ENCODE results near the gene PNMT. TPM values are rescaled to one million over a fixed set of nuclear protein-coding genes. Genes with fewer than 3 reads are reported as not detected.

Gene PNMT
- total RNA-seq, 1 donor from 2014 or later = 0.22 TPM

DNA sequence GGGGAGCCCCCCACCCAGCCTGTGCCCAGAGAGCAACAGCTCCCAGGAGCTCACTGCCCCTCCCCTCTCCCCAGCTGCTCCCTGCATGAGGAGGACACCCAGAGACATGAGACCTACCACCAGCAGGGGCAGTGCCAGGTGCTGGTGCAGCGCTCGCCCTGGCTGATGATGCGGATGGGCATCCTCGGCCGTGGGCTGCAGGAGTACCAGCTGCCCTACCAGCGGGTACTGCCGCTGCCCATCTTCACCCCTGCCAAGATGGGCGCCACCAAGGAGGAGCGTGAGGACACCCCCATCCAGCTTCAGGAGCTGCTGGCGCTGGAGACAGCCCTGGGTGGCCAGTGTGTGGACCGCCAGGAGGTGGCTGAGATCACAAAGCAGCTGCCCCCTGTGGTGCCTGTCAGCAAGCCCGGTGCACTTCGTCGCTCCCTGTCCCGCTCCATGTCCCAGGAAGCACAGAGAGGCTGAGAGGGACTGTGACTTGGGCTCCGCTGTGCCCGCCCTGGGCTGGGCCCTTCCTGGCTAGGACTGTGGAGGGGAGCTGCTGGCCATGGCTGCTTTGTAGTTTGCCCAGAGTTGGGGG lies 2.5 kb upstream of the PNMT start:
- no peaks in the 10 kb centered on the region for H3K9me3 Mint-ChIP-seq (ENCODE audit: low read depth)
- H3K36me3 Mint-ChIP-seq (ENCODE audit: low read depth) = peaks cover 5% of the 10 kb centered on the region
- peaks cover 14% of the 10 kb centered on the region for H3K27me3 Mint-ChIP-seq (ENCODE audit: low read depth)
- no peak overlapping the region for H3K4me3 Mint-ChIP-seq (ENCODE audit: unreplicated experiment)
- peaks cover 38% of the 10 kb centered on the region for H3K4me1 Mint-ChIP-seq (ENCODE audit: low read depth)
- TF ChIP-seq, protein P1, sequence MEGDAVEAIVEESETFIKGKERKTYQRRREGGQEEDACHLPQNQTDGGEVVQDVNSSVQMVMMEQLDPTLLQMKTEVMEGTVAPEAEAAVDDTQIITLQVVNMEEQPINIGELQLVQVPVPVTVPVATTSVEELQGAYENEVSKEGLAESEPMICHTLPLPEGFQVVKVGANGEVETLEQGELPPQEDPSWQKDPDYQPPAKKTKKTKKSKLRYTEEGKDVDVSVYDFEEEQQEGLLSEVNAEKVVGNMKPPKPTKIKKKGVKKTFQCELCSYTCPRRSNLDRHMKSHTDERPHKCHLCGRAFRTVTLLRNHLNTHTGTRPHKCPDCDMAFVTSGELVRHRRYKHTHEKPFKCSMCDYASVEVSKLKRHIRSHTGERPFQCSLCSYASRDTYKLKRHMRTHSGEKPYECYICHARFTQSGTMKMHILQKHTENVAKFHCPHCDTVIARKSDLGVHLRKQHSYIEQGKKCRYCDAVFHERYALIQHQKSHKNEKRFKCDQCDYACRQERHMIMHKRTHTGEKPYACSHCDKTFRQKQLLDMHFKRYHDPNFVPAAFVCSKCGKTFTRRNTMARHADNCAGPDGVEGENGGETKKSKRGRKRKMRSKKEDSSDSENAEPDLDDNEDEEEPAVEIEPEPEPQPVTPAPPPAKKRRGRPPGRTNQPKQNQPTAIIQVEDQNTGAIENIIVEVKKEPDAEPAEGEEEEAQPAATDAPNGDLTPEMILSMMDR (IDR thresholded peaks at IDR 0.05) = peak; percentile 54
- H3K27ac Mint-ChIP-seq (ENCODE audit: unreplicated experiment) = no peak overlapping the region
- DNase-seq (ENCODE audit: low spot score) = no peak

DNA sequence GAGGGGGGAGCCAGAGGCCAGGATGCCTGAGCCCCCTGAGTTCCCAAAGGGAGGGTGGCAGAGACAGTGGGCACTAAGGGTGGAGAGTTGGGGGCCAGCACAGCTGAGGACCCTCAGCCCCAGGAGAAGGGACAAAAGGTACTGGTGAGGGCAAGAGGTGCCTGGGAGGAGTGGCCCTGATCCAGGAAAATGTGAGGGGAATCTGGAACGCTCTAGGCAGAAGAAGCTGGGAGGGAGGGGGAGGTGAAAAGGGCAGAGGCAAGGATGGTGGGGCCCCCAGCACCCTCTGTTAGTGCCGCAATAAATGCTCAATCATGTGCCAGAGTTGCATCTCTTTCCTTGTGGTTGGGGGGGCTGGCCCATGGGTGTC lies 2.0 kb upstream of the PNMT start:
- DNase-seq (ENCODE audit: low spot score) = no peak
- H3K9me3 Mint-ChIP-seq (ENCODE audit: low read depth) = no peaks in the 10 kb centered on the region
- H3K4me3 Mint-ChIP-seq (ENCODE audit: unreplicated experiment) = no peak overlapping the region
- H3K36me3 Mint-ChIP-seq (ENCODE audit: low read depth) = peaks cover 2% of the 10 kb centered on the region
- H3K27me3 Mint-ChIP-seq (ENCODE audit: low read depth) = peaks cover 15% of the 10 kb centered on the region
- TF ChIP-seq, protein P1 (IDR thresholded peaks at IDR 0.05) = no peak
- H3K27ac Mint-ChIP-seq (ENCODE audit: unreplicated experiment) = no peak overlapping the region
- H3K4me1 Mint-ChIP-seq (ENCODE audit: low read depth) = peaks cover 33% of the 10 kb centered on the region

DNA sequence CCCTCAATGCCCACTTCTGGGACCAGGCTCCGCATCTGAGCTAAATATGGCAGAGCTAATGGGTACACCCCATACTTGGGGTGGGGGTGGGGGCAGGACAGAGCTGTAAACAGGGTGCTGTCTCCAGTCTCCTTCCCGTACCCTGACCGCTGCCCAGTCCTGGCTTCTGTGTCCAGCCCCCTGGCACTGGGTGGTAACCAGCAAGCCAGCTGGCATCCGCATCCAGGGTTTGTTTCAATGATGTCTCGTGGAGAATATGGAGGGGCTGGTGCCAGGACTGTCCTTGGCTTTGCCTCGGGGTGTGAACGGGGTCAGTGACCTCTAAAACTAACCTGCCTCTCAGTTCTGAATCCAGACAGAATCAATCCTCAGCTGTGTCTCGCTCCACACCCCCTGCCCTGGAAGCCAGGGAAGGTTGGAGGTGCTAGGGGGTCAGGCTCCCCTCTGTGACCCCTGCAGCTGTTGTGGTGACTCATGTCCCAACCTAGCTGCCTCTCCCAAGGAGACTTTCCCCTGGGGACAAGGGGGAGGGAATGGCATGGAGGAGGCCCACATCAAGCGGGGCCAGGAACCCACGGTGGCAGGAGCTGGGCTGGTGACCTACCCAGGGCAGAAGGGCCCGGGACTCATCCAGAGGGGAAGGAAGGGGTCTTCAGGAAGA lies 1.5 kb upstream of the PNMT start:
- Mint-ChIP-seq H3K4me3 (ENCODE audit: unreplicated experiment) (no peak overlapping the region), H3K9me3 (ENCODE audit: low read depth) (no peaks in the 10 kb centered on the region), H3K27me3 (ENCODE audit: low read depth) (peaks cover 15% of the 10 kb centered on the region), H3K27ac (ENCODE audit: unreplicated experiment) (no peak overlapping the region), H3K36me3 (ENCODE audit: low read depth) (no peaks in the 10 kb centered on the region), H3K4me1 (ENCODE audit: low read depth) (peaks cover 33% of the 10 kb centered on the region)
- TF ChIP-seq, protein P1 (IDR thresholded peaks at IDR 0.05) = no peak
- no peak for DNase-seq (ENCODE audit: low spot score)

DNA sequence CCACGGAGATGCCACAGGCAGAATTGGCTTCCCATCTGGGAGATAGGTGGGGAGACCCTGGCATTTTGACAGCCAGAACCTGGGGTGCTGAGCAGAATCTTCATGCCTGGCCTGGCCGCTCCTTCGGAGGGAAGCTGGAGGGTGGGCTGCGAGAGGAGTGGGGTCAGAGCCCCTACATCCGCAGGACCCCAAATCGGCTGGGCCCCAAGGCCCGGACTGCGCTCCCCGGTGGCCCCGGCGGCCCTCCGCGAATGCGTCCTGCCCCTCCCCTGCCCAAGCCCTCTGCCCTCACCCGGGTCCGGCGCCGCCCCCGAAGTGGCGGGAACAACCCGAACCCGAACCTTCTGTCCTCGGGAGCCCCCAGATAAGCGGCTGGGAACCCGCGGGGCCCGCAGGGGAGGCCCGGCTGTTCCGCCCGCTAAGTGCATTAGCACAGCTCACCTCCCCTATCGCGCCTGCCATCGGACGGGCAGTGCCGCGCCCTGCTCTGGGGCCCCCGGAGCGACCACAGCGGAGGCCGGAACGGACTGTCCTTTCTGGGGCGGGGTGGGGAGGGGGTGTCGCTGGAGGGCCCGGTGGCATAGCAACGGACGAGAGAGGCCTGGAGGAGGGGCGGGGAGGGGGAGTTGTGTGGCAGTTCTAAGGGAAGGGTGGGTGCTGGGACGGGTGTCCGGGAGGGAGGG lies 850 bp upstream of the PNMT start:
- Mint-ChIP-seq H3K36me3 (ENCODE audit: low read depth) (no peaks in the 10 kb centered on the region), H3K4me3 (ENCODE audit: unreplicated experiment) (no peak overlapping the region), H3K9me3 (ENCODE audit: low read depth) (no peaks in the 10 kb centered on the region), H3K27me3 (ENCODE audit: low read depth) (peaks cover 19% of the 10 kb centered on the region), H3K27ac (ENCODE audit: unreplicated experiment) (no peak overlapping the region), H3K4me1 (ENCODE audit: low read depth) (peaks cover 31% of the 10 kb centered on the region)
- DNase-seq (ENCODE audit: low spot score) = no peak
- TF ChIP-seq, protein P1 (IDR thresholded peaks at IDR 0.05) = no peak

DNA sequence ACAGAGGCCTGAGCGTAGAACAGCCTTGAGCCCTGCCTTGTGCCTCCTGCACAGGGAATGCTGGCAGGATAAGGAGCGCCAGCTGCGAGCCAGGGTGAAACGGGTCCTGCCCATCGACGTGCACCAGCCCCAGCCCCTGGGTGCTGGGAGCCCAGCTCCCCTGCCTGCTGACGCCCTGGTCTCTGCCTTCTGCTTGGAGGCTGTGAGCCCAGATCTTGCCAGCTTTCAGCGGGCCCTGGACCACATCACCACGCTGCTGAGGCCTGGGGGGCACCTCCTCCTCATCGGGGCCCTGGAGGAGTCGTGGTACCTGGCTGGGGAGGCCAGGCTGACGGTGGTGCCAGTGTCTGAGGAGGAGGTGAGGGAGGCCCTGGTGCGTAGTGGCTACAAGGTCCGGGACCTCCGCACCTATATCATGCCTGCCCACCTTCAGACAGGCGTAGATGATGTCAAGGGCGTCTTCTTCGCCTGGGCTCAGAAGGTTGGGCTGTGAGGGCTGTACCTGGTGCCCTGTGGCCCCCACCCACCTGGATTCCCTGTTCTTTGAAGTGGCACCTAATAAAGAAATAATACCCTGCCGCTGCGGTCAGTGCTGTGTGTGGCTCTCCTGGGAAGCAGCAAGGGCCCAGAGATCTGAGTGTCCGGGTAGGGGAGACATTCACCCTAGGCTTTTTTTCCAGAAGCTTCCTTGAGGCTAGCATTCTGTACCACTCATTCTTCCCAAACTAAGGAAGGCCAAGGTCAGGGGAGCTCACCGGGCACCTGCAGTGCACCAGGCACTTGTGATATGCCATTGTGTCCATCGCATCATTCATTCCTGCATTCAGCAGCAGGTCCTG lies 1.9 kb downstream of the PNMT start:
- Mint-ChIP-seq H3K9me3 (ENCODE audit: low read depth) (no peaks in the 10 kb centered on the region), H3K27ac (ENCODE audit: unreplicated experiment) (no peak overlapping the region), H3K27me3 (ENCODE audit: low read depth) (peaks cover 19% of the 10 kb centered on the region), H3K4me1 (ENCODE audit: low read depth) (peaks cover 28% of the 10 kb centered on the region), H3K4me3 (ENCODE audit: unreplicated experiment) (no peak overlapping the region), H3K36me3 (ENCODE audit: low read depth) (no peaks in the 10 kb centered on the region)
- TF ChIP-seq, protein P1 (IDR thresholded peaks at IDR 0.05) = no peak
- no peak for DNase-seq (ENCODE audit: low spot score)
